ENCODE measurements around the gene STS.
"Not testable (repeated sequence)": the region's sequence is repeated elsewhere in the genome, so short reads cannot be mapped to it uniquely, and the experiment has no call there.

Gene STS

DNA sequence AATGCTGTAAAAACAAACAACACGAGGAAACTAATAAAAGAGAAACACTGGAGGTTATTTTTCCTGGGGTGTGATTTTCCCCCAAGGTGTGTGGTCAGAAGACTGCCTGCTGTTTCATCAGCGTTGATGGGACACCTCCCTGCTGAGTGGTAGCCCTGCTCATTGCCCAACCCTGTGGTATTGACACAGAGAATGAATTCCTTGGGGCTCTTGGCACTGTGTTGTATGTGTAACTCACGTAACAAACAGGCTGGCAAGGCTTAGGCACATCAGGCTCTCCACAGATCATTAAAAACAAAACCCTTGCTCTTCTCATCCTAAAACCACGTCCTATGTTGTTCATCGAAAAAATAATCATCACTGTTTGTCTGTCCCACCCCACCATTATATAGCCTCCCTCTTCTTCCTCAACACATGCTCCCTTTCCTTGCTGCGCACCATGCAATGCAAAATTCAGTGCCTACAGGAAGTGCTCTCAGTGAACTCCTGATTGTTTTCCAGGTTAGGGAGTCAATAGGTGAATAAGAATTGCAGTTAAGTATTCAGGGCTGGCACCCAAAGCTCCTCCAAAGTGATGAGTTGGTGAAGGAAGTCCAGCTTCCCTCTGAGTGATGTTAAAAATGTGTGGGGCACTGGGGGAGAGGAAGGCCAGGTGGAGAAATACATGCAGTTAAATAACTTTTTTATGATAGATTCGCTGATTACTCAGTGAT is 11.8 kb downstream of the STS start:
- Histone ChIP-seq H3K9ac (ENCODE audit: low read depth, low read length) (no peak overlapping the region), H3K27ac (ENCODE audit: low read length) (no peak overlapping the region), H3K27me3 (ENCODE audit: insufficient read depth, low read length) (no peaks in the 10 kb centered on the region), H3K36me3 (ENCODE audit: insufficient read depth, low read depth, low read length) (no peaks in the 10 kb centered on the region), H3K4me1 (ENCODE audit: insufficient read depth, low read length) (peaks cover 10% of the 10 kb centered on the region; the same call in 1 of the 2 replicates), H3K9me3 (ENCODE audit: insufficient read depth, low read depth, low read length) (no peaks in the 10 kb centered on the region), H3K4me3 (ENCODE audit: low read length) (no peak overlapping the region)

DNA sequence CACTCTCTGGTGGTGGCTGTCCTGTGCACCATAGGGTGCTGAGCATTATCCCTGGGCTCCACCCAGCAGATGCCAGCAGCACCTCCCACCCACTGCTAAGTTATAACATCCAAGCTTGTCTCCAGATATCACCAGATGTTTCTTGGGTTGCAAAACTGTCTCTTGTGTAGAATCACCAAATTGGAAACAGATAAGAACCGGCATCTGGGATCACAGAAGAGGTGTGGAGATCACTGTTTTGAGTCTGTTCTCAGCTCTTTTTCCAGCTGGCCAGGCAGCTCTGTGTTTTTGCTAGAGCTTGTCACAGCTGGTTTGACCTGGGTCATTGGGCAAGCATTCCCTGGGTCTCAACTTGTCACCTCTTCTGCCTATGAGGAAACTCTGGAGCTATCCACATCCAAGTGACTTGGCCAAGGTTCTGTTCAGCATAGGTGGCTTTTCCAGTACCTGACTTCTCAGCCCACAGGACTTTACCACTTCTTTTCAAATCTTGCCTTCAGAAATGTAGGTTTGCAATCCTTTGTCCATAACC is 15.7 kb downstream of the STS start:
- no peak overlapping the region for H3K9ac ChIP-seq (ENCODE audit: low read depth, low read length)
- peaks cover 10% of the 10 kb centered on the region; the same call in 1 of the 2 replicates for H3K4me1 ChIP-seq (ENCODE audit: insufficient read depth, low read length)
- H3K27ac ChIP-seq (ENCODE audit: low read length) = no peak overlapping the region
- no peaks in the 10 kb centered on the region for H3K36me3 ChIP-seq (ENCODE audit: insufficient read depth, low read depth, low read length)
- no peaks in the 10 kb centered on the region for H3K9me3 ChIP-seq (ENCODE audit: insufficient read depth, low read depth, low read length)
- no peak overlapping the region for H3K4me3 ChIP-seq (ENCODE audit: low read length)
- H3K27me3 ChIP-seq (ENCODE audit: insufficient read depth, low read length) = no peaks in the 10 kb centered on the region

DNA sequence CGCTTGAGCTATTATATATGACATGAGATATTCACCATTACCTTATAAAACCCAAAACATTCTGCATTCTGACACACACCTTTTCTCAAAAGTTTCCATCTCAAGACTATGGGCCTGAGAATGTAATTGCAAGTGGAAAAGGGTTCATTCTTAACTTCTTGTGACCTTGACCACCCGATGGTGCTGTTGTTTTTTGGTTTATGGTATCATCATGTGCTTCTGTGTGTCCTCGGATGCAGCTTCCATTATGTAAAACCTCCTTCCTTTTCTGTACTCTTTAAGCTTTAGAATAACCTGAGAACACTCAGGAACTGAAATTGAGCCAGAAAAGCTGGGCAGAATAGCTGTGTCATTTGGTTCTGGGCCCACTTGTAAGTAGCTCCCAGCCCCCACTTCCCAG is 16.7 kb downstream of the STS start:
- H3K27ac ChIP-seq (ENCODE audit: low read length) = no peak overlapping the region

DNA sequence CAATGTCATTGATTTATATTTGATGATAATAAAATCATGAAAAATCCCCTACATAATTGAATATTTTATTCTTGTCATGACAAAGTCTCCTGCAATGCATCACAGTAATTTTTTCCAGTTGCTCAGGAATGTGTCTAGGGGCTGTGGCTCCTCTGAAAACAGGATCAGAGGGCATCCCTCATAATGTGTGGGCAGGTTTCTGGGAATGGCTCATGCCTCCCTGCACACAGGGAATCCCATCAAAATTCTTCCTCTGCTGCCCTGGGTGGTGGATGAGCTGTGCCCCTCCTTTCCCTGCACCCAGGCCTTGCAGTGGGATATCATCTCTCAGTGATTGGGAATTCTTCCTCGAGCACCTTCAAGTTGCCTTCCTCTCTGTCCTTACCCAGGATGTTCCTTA is 20.9 kb downstream of the STS start:
- Histone ChIP-seq H3K36me3 (ENCODE audit: insufficient read depth, low read depth, low read length) (no peaks in the 10 kb centered on the region), H3K4me3 (ENCODE audit: low read length) (no peak overlapping the region), H3K4me1 (ENCODE audit: insufficient read depth, low read length) (no peaks in the 10 kb centered on the region), H3K9ac (ENCODE audit: low read depth, low read length) (no peak overlapping the region), H3K27ac (ENCODE audit: low read length) (no peak overlapping the region), H3K27me3 (ENCODE audit: insufficient read depth, low read length) (no peaks in the 10 kb centered on the region), H3K9me3 (ENCODE audit: insufficient read depth, low read depth, low read length) (no peaks in the 10 kb centered on the region)

More for the DNA sequence above, 16.7 kb downstream of the STS start:
- H3K4me1 ChIP-seq (ENCODE audit: insufficient read depth, low read length) = peaks cover 3% of the 10 kb centered on the region; the same call in 1 of the 2 replicates
- H3K27me3 ChIP-seq (ENCODE audit: insufficient read depth, low read length) = no peaks in the 10 kb centered on the region
- H3K9me3 ChIP-seq (ENCODE audit: insufficient read depth, low read depth, low read length) = no peaks in the 10 kb centered on the region
- no peaks in the 10 kb centered on the region for H3K36me3 ChIP-seq (ENCODE audit: insufficient read depth, low read depth, low read length)
- H3K4me3 ChIP-seq (ENCODE audit: low read length) = no peak overlapping the region
- no peak overlapping the region for H3K9ac ChIP-seq (ENCODE audit: low read depth, low read length)

DNA sequence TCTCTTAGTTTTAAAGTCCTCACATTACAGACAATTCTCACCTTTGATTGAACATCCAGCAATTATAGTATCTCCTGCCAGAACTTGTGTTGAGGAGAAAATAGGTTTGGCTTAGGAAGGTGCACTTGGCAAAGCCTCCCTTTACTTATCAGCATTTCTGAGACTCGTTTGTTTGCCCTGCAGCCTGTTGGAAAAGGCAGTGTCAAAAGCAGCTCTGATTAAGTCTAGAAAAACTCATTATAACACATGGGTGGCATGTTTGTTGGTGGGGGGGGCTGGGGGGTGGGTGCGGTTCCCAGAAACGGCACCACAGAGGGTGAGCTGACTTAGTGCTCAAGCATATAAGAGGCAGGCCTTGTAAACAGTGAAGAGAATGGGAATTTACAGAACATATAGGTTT is 22.1 kb downstream of the STS start:
- Histone ChIP-seq H3K9ac (ENCODE audit: low read depth, low read length) (no peak overlapping the region), H3K4me1 (ENCODE audit: insufficient read depth, low read length) (no peaks in the 10 kb centered on the region), H3K36me3 (ENCODE audit: insufficient read depth, low read depth, low read length) (no peaks in the 10 kb centered on the region), H3K27me3 (ENCODE audit: insufficient read depth, low read length) (no peaks in the 10 kb centered on the region), H3K9me3 (ENCODE audit: insufficient read depth, low read depth, low read length) (no peaks in the 10 kb centered on the region), H3K27ac (ENCODE audit: low read length) (no peak overlapping the region), H3K4me3 (ENCODE audit: low read length) (no peak overlapping the region)

DNA sequence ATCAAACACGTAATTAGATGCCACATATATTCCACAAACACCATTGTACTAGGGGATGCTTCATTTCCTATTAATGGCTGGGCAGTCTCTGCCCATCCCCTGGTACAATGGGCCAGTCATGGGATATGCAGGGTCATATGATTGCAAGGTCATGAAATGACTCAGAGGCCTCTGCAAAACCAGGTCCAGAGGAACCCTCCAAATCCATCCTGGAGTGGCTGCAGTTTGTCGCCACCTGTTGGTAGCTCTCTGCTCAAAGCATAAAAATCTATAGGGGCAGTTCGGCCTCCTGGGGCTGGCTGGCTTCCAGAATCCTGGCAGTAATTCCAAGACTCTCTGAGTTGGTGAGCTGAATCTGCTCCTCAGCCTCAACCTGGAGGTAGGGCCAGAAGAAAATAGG is 23.4 kb downstream of the STS start:
- no peaks in the 10 kb centered on the region for H3K4me1 ChIP-seq (ENCODE audit: insufficient read depth, low read length)
- H3K27me3 ChIP-seq (ENCODE audit: insufficient read depth, low read length) = no peaks in the 10 kb centered on the region
- no peak overlapping the region for H3K27ac ChIP-seq (ENCODE audit: low read length)
- H3K36me3 ChIP-seq (ENCODE audit: insufficient read depth, low read depth, low read length) = no peaks in the 10 kb centered on the region
- no peak overlapping the region for H3K9ac ChIP-seq (ENCODE audit: low read depth, low read length)
- H3K4me3 ChIP-seq (ENCODE audit: low read length) = no peak overlapping the region
- H3K9me3 ChIP-seq (ENCODE audit: insufficient read depth, low read depth, low read length) = no peaks in the 10 kb centered on the region

DNA sequence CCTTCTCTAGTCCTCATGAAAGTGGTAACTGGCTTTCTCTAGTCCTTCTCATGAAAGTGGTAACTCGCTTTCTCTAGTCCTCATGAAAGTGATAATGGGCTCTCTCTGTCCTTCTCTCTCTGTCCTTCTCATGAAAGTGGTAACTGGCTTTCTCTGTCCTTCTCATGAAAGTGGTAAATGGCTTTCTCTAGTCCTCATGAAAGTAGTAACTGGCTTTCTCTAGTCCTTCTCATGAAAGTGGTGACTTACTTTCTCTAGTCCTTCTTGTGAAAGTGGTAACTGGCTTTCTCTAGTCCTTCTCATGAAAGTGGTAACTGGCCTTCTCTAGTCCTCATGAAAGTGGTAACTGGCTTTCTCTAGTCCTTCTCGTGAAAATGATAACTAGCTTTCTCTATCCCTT is 31.3 kb downstream of the STS start:
- not testable (repeated sequence) for H3K4me3 ChIP-seq (ENCODE audit: low read length); H3K4me1 ChIP-seq (ENCODE audit: insufficient read depth, low read length); H3K36me3 ChIP-seq (ENCODE audit: insufficient read depth, low read depth, low read length); H3K27me3 ChIP-seq (ENCODE audit: insufficient read depth, low read length); H3K9ac ChIP-seq (ENCODE audit: low read depth, low read length); H3K9me3 ChIP-seq (ENCODE audit: insufficient read depth, low read depth, low read length); H3K27ac ChIP-seq (ENCODE audit: low read length)

DNA sequence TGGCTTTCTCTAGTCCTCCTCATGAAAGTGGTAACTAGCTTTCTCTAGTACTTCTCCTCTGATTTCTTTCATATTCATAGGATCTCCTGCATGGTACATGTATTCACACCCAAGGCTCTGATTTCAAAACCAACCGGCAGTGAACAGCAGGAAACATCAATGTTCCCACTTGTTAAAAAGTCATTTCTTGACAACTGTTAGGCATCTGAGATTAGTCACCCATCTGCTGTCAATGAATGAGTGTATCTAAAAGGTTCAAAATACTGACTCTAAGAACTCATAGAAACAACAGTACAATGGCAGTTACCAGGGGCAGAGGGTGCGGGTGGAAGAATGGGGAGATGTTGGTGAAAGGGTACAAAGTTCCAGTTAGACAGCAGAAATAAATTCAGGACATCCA is 31.9 kb downstream of the STS start:
- no peaks in the 10 kb centered on the region for H3K9me3 ChIP-seq (ENCODE audit: insufficient read depth, low read depth, low read length)

DNA sequence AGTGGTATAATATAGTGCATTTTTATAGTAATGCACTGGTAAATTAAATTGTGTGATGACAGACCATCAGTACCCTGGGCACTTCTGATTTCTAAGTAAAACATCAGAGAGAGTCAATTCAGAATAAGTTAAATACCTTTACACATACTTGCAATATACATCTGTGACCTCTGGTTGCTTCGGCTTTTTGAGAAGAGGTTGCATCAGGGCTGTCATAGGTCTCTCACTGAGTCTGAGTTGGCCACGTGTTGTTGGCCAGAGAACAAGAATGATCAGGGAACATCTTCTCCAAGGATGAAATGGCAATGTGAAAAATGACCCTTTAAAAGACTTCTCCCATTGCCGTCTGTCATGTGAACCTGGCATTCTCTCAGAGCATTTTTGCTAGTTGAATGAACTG is 37.3 kb downstream of the STS start:
- Histone ChIP-seq H3K36me3 (ENCODE audit: insufficient read depth, low read depth, low read length) (no peaks in the 10 kb centered on the region), H3K27ac (ENCODE audit: low read length) (no peak overlapping the region), H3K9ac (ENCODE audit: low read depth, low read length) (no peak overlapping the region), H3K27me3 (ENCODE audit: insufficient read depth, low read length) (no peaks in the 10 kb centered on the region), H3K4me1 (ENCODE audit: insufficient read depth, low read length) (no peaks in the 10 kb centered on the region), H3K4me3 (ENCODE audit: low read length) (no peak overlapping the region), H3K9me3 (ENCODE audit: insufficient read depth, low read depth, low read length) (no peaks in the 10 kb centered on the region)

More for the DNA sequence above, 31.9 kb downstream of the STS start:
- H3K9ac ChIP-seq (ENCODE audit: low read depth, low read length) = no peak overlapping the region
- no peaks in the 10 kb centered on the region for H3K4me1 ChIP-seq (ENCODE audit: insufficient read depth, low read length)
- no peak overlapping the region for H3K4me3 ChIP-seq (ENCODE audit: low read length)
- H3K27ac ChIP-seq (ENCODE audit: low read length) = no peak overlapping the region
- no peaks in the 10 kb centered on the region for H3K36me3 ChIP-seq (ENCODE audit: insufficient read depth, low read depth, low read length)
- H3K27me3 ChIP-seq (ENCODE audit: insufficient read depth, low read length) = no peaks in the 10 kb centered on the region

DNA sequence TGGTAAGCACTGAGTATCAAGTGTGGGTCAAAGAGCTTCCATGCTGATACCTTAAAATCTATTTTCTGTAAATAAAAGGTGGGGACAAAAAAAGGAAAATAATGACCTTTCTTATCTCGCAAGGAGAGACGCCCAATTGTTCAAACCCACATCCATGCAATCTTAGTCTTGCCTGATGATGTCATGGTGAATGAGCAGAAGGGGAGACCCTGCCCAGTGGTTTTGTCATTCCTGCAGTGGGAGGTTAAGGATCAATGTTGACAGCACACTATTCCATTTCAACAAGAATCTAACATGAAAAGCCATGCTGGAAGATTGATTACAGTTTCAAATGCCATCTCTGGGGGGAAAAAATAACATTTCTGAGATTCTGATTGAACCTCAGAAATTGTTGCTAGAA is 41.2 kb downstream of the STS start:
- Histone ChIP-seq H3K36me3 (ENCODE audit: insufficient read depth, low read depth, low read length) (no peaks in the 10 kb centered on the region), H3K27ac (ENCODE audit: low read length) (no peak overlapping the region), H3K4me3 (ENCODE audit: low read length) (no peak overlapping the region), H3K9ac (ENCODE audit: low read depth, low read length) (no peak overlapping the region), H3K4me1 (ENCODE audit: insufficient read depth, low read length) (no peaks in the 10 kb centered on the region), H3K27me3 (ENCODE audit: insufficient read depth, low read length) (no peaks in the 10 kb centered on the region), H3K9me3 (ENCODE audit: insufficient read depth, low read depth, low read length) (no peaks in the 10 kb centered on the region)

DNA sequence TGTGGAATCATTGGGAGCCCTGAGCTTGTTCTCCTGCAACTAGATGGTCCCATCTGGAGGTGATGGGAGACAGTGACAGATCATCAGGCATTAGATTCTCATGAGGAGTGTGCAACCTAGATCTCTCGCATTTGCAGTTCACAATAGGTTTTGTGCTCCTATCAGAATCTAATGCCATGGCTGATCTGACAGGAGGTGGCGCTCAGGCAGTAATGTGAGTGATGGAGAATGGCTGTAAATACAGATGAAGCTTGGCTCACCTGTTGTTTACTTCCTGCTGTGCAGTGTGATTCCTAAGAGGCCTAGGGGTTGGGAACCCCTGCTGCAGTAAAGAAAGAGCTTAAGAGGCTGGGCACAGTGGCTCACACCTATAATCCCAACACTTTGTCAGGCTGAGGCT is 42.6 kb downstream of the STS start:
- no peak overlapping the region for H3K27ac ChIP-seq (ENCODE audit: low read length)
- no peak overlapping the region for H3K4me3 ChIP-seq (ENCODE audit: low read length)
- H3K36me3 ChIP-seq (ENCODE audit: insufficient read depth, low read depth, low read length) = no peaks in the 10 kb centered on the region
- H3K27me3 ChIP-seq (ENCODE audit: insufficient read depth, low read length) = no peaks in the 10 kb centered on the region
- no peaks in the 10 kb centered on the region for H3K9me3 ChIP-seq (ENCODE audit: insufficient read depth, low read depth, low read length)
- H3K4me1 ChIP-seq (ENCODE audit: insufficient read depth, low read length) = no peaks in the 10 kb centered on the region
- no peak overlapping the region for H3K9ac ChIP-seq (ENCODE audit: low read depth, low read length)

DNA sequence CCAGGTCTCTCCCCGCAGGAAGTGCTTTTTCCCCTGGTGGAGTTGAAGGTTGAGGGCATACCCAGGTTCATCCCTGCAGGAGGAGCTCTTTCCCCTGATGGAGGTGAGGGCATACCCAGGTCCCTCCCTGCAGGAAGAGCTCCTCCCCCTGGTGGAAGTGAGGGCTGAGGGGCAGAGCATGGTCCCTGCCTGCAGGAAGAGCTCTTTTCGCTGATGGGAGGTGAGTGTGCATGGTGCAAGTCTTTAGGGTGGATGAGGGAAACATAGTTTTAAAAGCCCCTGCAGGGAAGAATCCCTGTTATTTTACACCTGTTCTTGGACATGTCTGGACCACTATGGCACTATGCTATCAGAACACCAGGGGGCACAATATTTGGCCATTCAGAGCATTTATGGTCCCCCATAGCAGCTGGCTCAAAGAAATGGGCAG is 44.2 kb downstream of the STS start:
- Histone ChIP-seq H3K36me3 (ENCODE audit: insufficient read depth, low read depth, low read length) (no peaks in the 10 kb centered on the region), H3K4me3 (ENCODE audit: low read length) (no peak overlapping the region), H3K27ac (ENCODE audit: low read length) (no peak overlapping the region), H3K9me3 (ENCODE audit: insufficient read depth, low read depth, low read length) (no peaks in the 10 kb centered on the region), H3K4me1 (ENCODE audit: insufficient read depth, low read length) (peaks cover 3% of the 10 kb centered on the region; the same call in 1 of the 2 replicates), H3K9ac (ENCODE audit: low read depth, low read length) (no peak overlapping the region), H3K27me3 (ENCODE audit: insufficient read depth, low read length) (no peaks in the 10 kb centered on the region)

Measured in iPS-20b (cell line).